HG03469 (cell line): ENCODE data around the gene FEM1A.
"Not testable (repeated sequence)": the region's sequence is repeated elsewhere in the genome, so short reads cannot be mapped to it uniquely, and the experiment has no call there.

Experiments used
- ATAC-seq: cut with Tn5 transposase; IDR thresholded peaks from one replicate; pipeline ENCODE4 v1.9.1; 2021; ENCODE audit warnings: mild to moderate bottlenecking, moderate library complexity, moderate number of reproducible peaks; ENCODE audit not compliant: unreplicated experiment

The FEM1A gene

GRCh38 chr19:4811328-4812131 lies 20.0 kb downstream of the FEM1A start:
- no peak for ATAC-seq

GRCh38 chr19:4814625-4815425 lies 23.3 kb downstream of the FEM1A start:
- no peak for ATAC-seq

- no peak for ATAC-seq
These were observed 24.1 kb downstream of the FEM1A start for GRCh38 chr19:4815426-4816201.

GRCh38 chr19:4816202-4816949 lies 24.8 kb downstream of the FEM1A start:
- no peak for ATAC-seq

DNA sequence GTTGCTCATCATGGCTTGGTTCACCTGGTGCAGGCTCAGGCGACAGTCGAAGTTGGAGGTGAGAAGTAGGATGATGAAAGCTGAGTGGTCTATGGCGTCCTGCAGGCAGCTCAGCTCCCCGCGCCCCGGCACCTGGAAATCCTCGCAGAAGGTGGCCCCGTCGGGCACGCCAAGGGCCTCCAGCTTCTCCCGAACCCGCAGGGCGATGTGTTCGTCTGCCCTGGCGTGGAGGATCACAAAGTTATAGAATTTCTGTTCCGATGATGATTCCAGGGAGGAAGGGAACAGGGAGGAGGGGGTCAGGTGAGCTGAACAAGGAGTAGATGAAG lies 25.4 kb downstream of the FEM1A start:
- no peak for ATAC-seq

DNA sequence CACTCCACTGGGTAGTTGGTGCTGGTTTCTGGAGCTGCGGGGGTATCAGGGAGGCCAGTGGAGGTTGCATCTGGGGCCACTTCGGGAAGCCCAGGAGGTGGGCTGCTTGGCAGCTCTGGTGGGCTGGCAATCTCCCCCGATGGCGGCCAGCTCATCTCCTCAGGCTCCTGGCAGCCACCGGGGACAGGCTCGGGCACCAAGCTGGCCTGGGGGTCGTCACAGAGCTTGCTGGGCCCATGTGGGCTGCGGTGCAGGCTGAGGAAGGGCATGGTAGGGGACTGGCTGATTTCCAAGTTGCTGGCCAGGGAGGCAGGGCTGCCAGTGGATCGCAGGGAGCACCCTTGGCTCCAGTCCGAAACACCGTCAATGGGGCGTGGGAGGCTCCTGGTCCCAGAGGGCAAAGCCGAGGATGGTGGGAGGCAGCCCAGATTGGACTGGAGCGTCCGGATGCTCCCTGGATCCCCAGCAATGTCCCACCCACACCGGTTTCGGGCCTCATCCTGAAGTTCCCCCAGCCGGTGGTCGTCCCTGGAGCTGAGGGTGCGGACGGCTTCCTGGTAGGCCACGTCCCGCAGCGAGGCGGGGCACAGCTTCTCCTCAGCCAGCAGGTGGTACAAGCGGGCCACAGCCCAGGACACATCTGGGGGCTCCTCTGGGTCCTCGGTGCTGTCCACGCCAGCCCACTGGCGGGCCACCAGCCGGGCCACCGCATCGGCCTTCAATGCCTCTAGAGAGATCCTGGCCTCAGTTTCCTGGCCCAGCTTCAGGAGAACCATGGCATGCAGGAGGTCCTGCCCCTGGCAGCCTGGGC lies 26.1 kb downstream of the FEM1A start:
- no peak for ATAC-seq

- no peak for ATAC-seq
These were observed 29.7 kb downstream of the FEM1A start for GRCh38 chr19:4821265-4821664.

DNA sequence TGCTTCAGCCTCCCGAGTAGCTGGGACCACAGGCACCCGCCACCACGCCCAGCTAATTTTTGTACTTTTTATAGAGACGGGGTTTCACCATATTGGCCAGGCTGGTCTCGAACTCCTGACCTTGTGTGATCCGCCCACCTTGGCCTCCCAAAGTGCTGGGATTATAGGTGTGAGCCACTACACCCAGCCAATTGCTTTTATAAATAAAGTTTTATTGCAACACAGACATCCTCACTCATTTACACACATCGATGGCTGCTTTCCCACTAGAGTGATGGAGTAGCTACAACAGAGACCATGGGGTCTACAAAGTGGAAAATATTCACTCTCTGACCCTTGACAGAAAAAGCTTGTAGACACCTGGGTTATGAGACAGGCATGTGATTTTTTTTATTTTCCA lies 30.8 kb downstream of the FEM1A start:
- ATAC-seq: not testable (repeated sequence)

DNA sequence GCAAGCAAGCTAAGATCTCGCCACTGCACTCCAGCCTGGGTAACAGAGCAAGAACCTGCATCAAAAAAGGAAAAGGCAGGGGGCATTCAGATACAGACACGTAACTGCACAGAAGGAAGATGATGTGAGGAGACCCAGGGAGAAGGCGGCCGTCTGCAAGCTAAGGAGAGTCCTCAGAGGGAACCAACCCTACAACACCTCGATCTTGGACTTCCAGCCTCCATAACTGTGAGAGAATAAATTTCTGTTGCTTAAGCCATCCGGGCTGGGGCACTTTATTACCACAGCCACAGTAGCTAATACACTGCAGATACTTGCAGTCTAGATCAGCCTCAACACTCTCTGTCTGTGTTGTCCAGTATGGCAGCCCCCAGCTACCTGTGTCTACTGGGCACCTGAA lies 32.0 kb downstream of the FEM1A start:
- no peak for ATAC-seq

- no peak for ATAC-seq
These were observed 37.6 kb downstream of the FEM1A start for GRCh38 chr19:4829001-4829712.

DNA sequence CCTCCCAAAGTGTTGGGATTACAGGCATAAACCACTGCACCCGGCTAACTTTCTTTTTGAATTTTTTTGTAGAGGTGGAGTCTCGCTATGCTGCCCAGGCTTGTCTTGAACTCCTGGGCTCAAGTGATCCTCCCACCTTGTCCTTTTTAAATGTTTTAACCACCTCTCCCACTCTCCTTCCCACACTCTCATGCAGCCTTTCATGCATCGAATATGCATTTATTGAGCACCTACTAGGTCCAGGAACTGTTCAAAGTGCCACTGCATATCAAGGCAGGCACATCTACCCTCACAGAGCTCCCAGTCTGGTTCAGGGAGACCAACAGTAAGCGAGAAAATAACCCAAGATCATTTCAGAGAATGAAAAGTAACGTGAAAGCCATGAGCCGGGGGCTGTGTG lies 38.8 kb downstream of the FEM1A start:
- ATAC-seq: no peak

- ATAC-seq: no peak
These were observed 39.3 kb downstream of the FEM1A start for GRCh38 chr19:4830768-4831265.

DNA sequence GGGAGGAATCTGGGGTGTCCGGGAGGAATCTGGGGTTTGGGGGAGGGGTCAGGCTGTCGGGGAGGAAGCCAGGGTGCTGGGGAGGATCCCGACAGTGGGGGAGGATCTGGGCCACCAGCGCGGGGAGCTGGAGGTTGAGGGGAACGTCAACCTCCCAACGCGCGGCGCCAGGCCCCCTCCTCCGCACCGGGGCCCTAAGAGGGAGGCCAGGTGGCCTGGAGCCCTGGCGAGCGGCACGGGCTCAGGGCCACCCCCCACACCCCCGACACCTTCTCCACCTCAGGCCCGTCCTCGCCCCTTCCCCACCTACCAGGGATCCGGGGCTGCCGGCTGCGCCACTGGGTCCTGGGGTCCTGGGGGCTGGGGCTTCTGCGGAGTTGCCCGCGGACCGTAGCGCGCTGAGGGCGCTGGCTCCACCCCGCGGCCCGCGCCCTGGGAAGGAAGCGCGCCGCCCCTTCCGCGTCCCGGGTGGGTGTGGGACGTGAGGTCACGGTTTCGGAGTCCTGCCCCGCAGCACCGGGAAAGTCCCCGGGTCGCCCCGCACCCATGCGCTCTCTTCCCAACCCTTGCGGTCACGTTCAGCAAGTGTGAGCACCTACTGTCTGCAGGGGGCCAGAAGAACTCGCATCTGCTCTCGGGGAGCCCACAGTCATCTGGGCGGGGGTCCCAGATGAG lies 39.9 kb downstream of the FEM1A start, which contains the start of gene TICAM1:
Gene TICAM1, minus strand, starts transcription at position 409 of the 675 bp plus-strand sequence. CDS start 13,335 bp downstream, outside the sequence.
- ATAC-seq: no peak

GRCh38 chr19:4831979-4832340 lies 40.4 kb downstream of the FEM1A start:
- not testable (repeated sequence) for ATAC-seq

GRCh38 chr19:4832776-4833175 lies 41.2 kb downstream of the FEM1A start:
- ATAC-seq: no peak

GRCh38 chr19:4839192-4839591 lies 47.7 kb downstream of the FEM1A start:
- no peak for ATAC-seq

- ATAC-seq: no peak
These were observed 52.1 kb downstream of the FEM1A start for GRCh38 chr19:4843647-4843965.

GRCh38 chr19:4844348-4845179 lies 53.0 kb downstream of the FEM1A start:
- ATAC-seq: no peak
